Colonic mucosa (tissue), 4 donors: ENCODE results near the gene ST7L. TPM values are rescaled to one million over a fixed set of nuclear protein-coding genes. Genes with fewer than 3 reads are reported as not detected.

Experiments used
- DNase-seq: peaks from one replicate; pipeline ENCODE4 v3.0.0-alpha.2; 2020
- H3K27ac ChIP-seq: fragments of 200-600 bp; one replicate; pipeline ENCODE4 v1.8.0; 2021
- H3K27me3 ChIP-seq: fragments of 200-600 bp; one replicate; pipeline ENCODE4 v1.8.0; 2021
- H3K36me3 ChIP-seq: fragments of 200-600 bp; one replicate; pipeline ENCODE4 v1.8.0; 2021
- H3K4me1 ChIP-seq: fragments of 200-600 bp; one replicate; pipeline ENCODE4 v1.8.0; 2021; ENCODE audit warnings: mild to moderate bottlenecking
- H3K4me3 ChIP-seq: fragments of 200-600 bp; one replicate; pipeline ENCODE4 v1.8.0; 2021
- H3K9ac ChIP-seq, 2 donors: one replicate each; pipeline ENCODE4 v1.7.0; 2013; ENCODE audit warnings: control low read depth in 2 of 2, low read depth in 2 of 2, low read length in 2 of 2
- H3K9me3 ChIP-seq: fragments of 200-600 bp; one replicate; pipeline ENCODE4 v1.8.0; 2021
- CTCF ChIP-seq: fragments of 200-600 bp; IDR thresholded peaks from one replicate; pipeline ENCODE4 v1.8.0; 2022; ENCODE audit warnings: antibody characterized with exemption, mild to moderate bottlenecking
- intact Hi-C: fragments of 100-400 bp; cut with DNase I; formaldehyde crosslinking; loops from one replicate; pipeline ENCODE4 v1.14.1; 2022
- total RNA-seq, 2 donors: library from RNA; stranded (reverse); fragmentation: NEBNext Ultra II Directional in 1 of 2; extraction: Animal tissue kit (Norgen Biotek cat#: 25700) in 1 of 2; gene quantifications; one replicate each; pipeline ENCODE4 v1.2.1, GENCODE V29; 2021
- donor health status: healthy.
- donor health status: DM: no; HTN: no; CAD: no.
- donor health status: DM: no; HTN: no; CAD: no.

ST7L gene
- total RNA-seq, 2 donors from 2014 or later: 14.4 to 15.0 TPM

- intact Hi-C loops: loop anchor here (5.0 kb wide), 2 partner anchors 113 to 203 kb away; partner anchors contain the start of genes CAPZA1, RHOC and ST7L
- no peak for DNase-seq
Observed at GRCh38 chr1:112504001-112504660, 114.8 kb downstream of the ST7L start.

GRCh38 chr1:112502826-112503225 lies 116.1 kb downstream of the ST7L start:
- no peak for TF ChIP-seq CTCF
- Histone ChIP-seq H3K36me3 (no peaks in the 10 kb centered on the region), H3K27me3 (peaks cover 6% of the 10 kb centered on the region), H3K27ac (no peak overlapping the region), H3K4me3 (no peak overlapping the region), H3K9ac (no peak overlapping the region), H3K4me1 (no peaks in the 10 kb centered on the region), H3K9me3 (no peaks in the 10 kb centered on the region)
- DNase-seq: no peak
- intact Hi-C loops: loop anchor here (5.0 kb wide), 2 partner anchors 114 to 204 kb away; partner anchors contain the start of genes CAPZA1, RHOC and ST7L

More at GRCh38 chr1:112504001-112504660, 114.8 kb downstream of the ST7L start:
- no peak for TF ChIP-seq CTCF
- Histone ChIP-seq H3K4me3 (no peak overlapping the region), H3K27ac (no peak overlapping the region), H3K9me3 (no peaks in the 10 kb centered on the region), H3K4me1 (no peaks in the 10 kb centered on the region), H3K27me3 (peaks cover 17% of the 10 kb centered on the region), H3K9ac (no peak overlapping the region), H3K36me3 (no peaks in the 10 kb centered on the region)

GRCh38 chr1:112501810-112502641 lies 116.9 kb downstream of the ST7L start:
- intact Hi-C loops: loop anchor here (5.0 kb wide), 2 partner anchors 115 to 205 kb away; partner anchors contain the start of genes CAPZA1, RHOC and ST7L
- H3K27me3 ChIP-seq: no peaks in the 10 kb centered on the region
- no peaks in the 10 kb centered on the region for H3K4me1 ChIP-seq
- H3K9ac ChIP-seq: peak overlapping the region; percentile 44 to 58
- no peak overlapping the region for H3K27ac ChIP-seq
- peak; percentile 63 for TF ChIP-seq CTCF
- no peaks in the 10 kb centered on the region for H3K9me3 ChIP-seq
- H3K36me3 ChIP-seq: no peaks in the 10 kb centered on the region
- peak; percentile 79 for DNase-seq
- peak overlapping the region; percentile 42 for H3K4me3 ChIP-seq

DNA sequence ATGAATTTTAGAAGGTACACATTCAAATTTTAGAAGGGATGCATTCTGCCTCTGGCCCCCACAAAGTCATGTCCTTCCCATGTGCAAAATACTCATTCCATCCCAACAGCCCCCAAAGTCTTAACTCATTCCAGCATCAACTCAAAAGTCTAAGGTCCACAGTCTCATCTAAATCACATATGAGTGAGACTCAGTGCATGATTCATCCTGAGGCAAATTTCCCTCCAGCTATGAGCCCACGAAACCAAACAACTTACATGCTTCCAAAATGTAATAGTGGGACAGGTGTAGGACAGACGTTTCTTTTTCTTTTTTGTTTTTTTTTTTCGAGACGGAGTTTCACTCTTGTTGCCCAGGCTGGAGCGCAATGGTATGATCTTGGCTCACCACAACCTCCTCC lies 122.7 kb downstream of the ST7L start:
- no peaks in the 10 kb centered on the region for H3K4me1 ChIP-seq
- H3K4me3 ChIP-seq: no peak overlapping the region
- H3K9ac ChIP-seq: no peak overlapping the region
- intact Hi-C loops: no loop called here
- DNase-seq: no peak
- no peak overlapping the region for H3K27ac ChIP-seq
- H3K36me3 ChIP-seq: no peaks in the 10 kb centered on the region
- TF ChIP-seq CTCF: no peak
- H3K27me3 ChIP-seq: no peaks in the 10 kb centered on the region
- H3K9me3 ChIP-seq: no peaks in the 10 kb centered on the region

- no peak for DNase-seq
- intact Hi-C loops: no loop called here
- no peaks in the 10 kb centered on the region for H3K4me1 ChIP-seq
- no peaks in the 10 kb centered on the region for H3K9me3 ChIP-seq
- no peaks in the 10 kb centered on the region for H3K27me3 ChIP-seq
- TF ChIP-seq CTCF: no peak
- no peaks in the 10 kb centered on the region for H3K36me3 ChIP-seq
- no peak overlapping the region for H3K4me3 ChIP-seq
- no peak overlapping the region for H3K9ac ChIP-seq
- H3K27ac ChIP-seq: no peak overlapping the region
Observed at GRCh38 chr1:112493351-112493750, 125.6 kb downstream of the ST7L start.
